ENCODE data around the gene ERMP1. TPM values are rescaled to one million over a fixed set of nuclear protein-coding genes. Genes with fewer than 3 reads are reported as not detected.
A peak's percentile ranks its signal among the peaks of the same experiment; 100 is the strongest.

Gene ERMP1
- polyA plus RNA-seq, 3 donors: 2.5 to 3.7 (median 3.6) TPM

GRCh38 chr9:5789489-5789888 is 43.4 kb downstream of the ERMP1 start:
- Mint-ChIP-seq H3K36me3 (peaks cover 47 to 48% of the 10 kb centered on the region in 2 donors), H3K9me3 (no peaks in the 10 kb centered on the region), H3K4me3 (no peak overlapping the region), H3K4me1 (peaks cover 9% of the 10 kb centered on the region), H3K27ac (no peak overlapping the region), H3K27me3 (ENCODE audit: low read depth in 3 of 3) (no peaks in the 10 kb centered on the region)
- Histone ChIP-seq H3K9ac (ENCODE audit: insufficient read depth, low read length, poor library complexity, severe bottlenecking) (no peak overlapping the region), H3K4me1 (ENCODE audit: control insufficient read depth in 1 of 2, insufficient read depth in 2 of 2, low read length in 2 of 2) (no peaks in the 10 kb centered on the region), H3K36me3 (replicated peaks in 1 of 2; ENCODE audit: control insufficient read depth in 1 of 2, insufficient read depth in 2 of 2, low read length in 2 of 2) (peaks cover 5 to 46% of the 10 kb centered on the region in 2 donors), H3K79me2 (ENCODE audit: insufficient read depth, low read length) (no peaks in the 10 kb centered on the region), H4K20me1 (ENCODE audit: insufficient read depth, low read length) (no peaks in the 10 kb centered on the region), H3K4me3 (replicated peaks in 1 of 3; ENCODE audit: low read depth in 2 of 3, low read length in 3 of 3) (no peak overlapping the region), H3K9me3 (replicated peaks in 1 of 2; ENCODE audit: control insufficient read depth in 1 of 2, insufficient read depth in 1 of 2, low read length in 2 of 2) (no peaks in the 10 kb centered on the region), H3K27ac (ENCODE audit: low read depth in 1 of 2, low read length in 2 of 2) (no peak overlapping the region), H3K27me3 (ENCODE audit: control insufficient read depth in 2 of 2, insufficient read depth in 2 of 2, low read length in 2 of 2) (no peaks in the 10 kb centered on the region), H3K4me2 (replicated peaks; ENCODE audit: extremely low read depth, low read length, poor library complexity, severe bottlenecking) (no peak overlapping the region), H2AFZ (ENCODE audit: insufficient read depth, low read depth, low read length, poor library complexity, severe bottlenecking) (no peak overlapping the region)
- no peak for DNase-seq
- intact Hi-C loops (cut with micrococcal nuclease): no loop called here
- TF ChIP-seq CTCF (IDR thresholded peaks at IDR 0.05): no peak
- WGBS (ENCODE audit: insufficient coverage): 96% methylated on average over 4 of the region's 5 CpGs

- Histone ChIP-seq H3K27me3 (ENCODE audit: control insufficient read depth in 2 of 2, insufficient read depth in 2 of 2, low read length in 2 of 2) (no peaks in the 10 kb centered on the region), H3K4me3 (replicated peaks in 1 of 3; ENCODE audit: low read depth in 2 of 3, low read length in 3 of 3) (no peak overlapping the region), H3K79me2 (ENCODE audit: insufficient read depth, low read length) (no peaks in the 10 kb centered on the region), H3K36me3 (replicated peaks in 1 of 2; ENCODE audit: control insufficient read depth in 1 of 2, insufficient read depth in 2 of 2, low read length in 2 of 2) (peaks cover 5 to 52% of the 10 kb centered on the region in 2 donors), H3K9ac (ENCODE audit: insufficient read depth, low read length, poor library complexity, severe bottlenecking) (no peak overlapping the region), H4K20me1 (ENCODE audit: insufficient read depth, low read length) (no peaks in the 10 kb centered on the region), H3K4me2 (replicated peaks; ENCODE audit: extremely low read depth, low read length, poor library complexity, severe bottlenecking) (no peak overlapping the region), H3K4me1 (ENCODE audit: control insufficient read depth in 1 of 2, insufficient read depth in 2 of 2, low read length in 2 of 2) (no peaks in the 10 kb centered on the region), H3K27ac (ENCODE audit: low read depth in 1 of 2, low read length in 2 of 2) (no peak overlapping the region), H2AFZ (ENCODE audit: insufficient read depth, low read depth, low read length, poor library complexity, severe bottlenecking) (no peak overlapping the region), H3K9me3 (replicated peaks in 1 of 2; ENCODE audit: control insufficient read depth in 1 of 2, insufficient read depth in 1 of 2, low read length in 2 of 2) (no peaks in the 10 kb centered on the region)
- Mint-ChIP-seq H3K9me3 (peaks cover 2 to 4% (median 3%) of the 10 kb centered on the region in 7 donors), H3K36me3 (peaks cover 51 to 54% of the 10 kb centered on the region in 2 donors), H3K27ac (peak overlapping the region in 2 of 7 donors; percentile 43 to 82), H3K4me3 (no peak overlapping the region), H3K4me1 (peaks cover 9% of the 10 kb centered on the region), H3K27me3 (ENCODE audit: low read depth in 3 of 3) (no peaks in the 10 kb centered on the region)
- DNase-seq: no peak
- no peak for TF ChIP-seq CTCF (IDR thresholded peaks at IDR 0.05)
- 100% methylated on average over 1 of the region's 2 CpGs for WGBS (ENCODE audit: insufficient coverage)
- intact Hi-C loops (cut with micrococcal nuclease): no loop called here
These were observed 45.1 kb downstream of the ERMP1 start for GRCh38 chr9:5787759-5788302.

Data from CD14-positive monocyte (primary cell).